ENCODE data around the gene ARHGEF40. TPM values are rescaled to one million over a fixed set of nuclear protein-coding genes. Genes with fewer than 3 reads are reported as not detected.

Gene ARHGEF40
- total RNA-seq, 4 donors from 2014 or later, result 72.5 to 128 (median 80.9) TPM

- H3K36me3 ChIP-seq, result peaks cover 0 to 8% (median 0%) of the 10 kb centered on the region in 3 donors
- no peaks in the 10 kb centered on the region for H3K27me3 ChIP-seq
- peak overlapping the region; percentile 86 to 99 (median 93) for H3K27ac ChIP-seq
- DNase-seq (ENCODE audit: low spot score in 2 of 2), result no peak
- TF ChIP-seq CTCF (IDR thresholded peaks at IDR 0.05) (no peak), POLR2A (IDR thresholded peaks at IDR 0.05) (no peak), EP300 (IDR thresholded peaks at IDR 0.05) (no peak)
- peak overlapping the region; percentile 37 to 83 (median 52) for H3K4me3 ChIP-seq
- H3K9me3 ChIP-seq, result no peaks in the 10 kb centered on the region
- peaks cover 0 to 67% (median 17%) of the 10 kb centered on the region in 4 donors for H3K4me1 ChIP-seq
- WGBS, 2 donors, result 1 to 6% methylated on average over 13 to 16 of the region's 19 CpGs
These were observed 27.6 kb downstream of the ARHGEF40 start for GRCh38 chr14:21097636-21098075.

- Histone ChIP-seq H3K9me3 (no peaks in the 10 kb centered on the region), H3K4me1 (peaks cover 0 to 67% (median 21%) of the 10 kb centered on the region in 4 donors), H3K4me3 (peak within 1 kb of the TSS; percentile 37 to 83 (median 62)), H3K36me3 (peaks cover 0 to 2% (median 0%) of the 10 kb centered on the region in 3 donors), H3K27me3 (no peaks in the 10 kb centered on the region), H3K27ac (peak within 1 kb of the TSS; percentile 90 to 99 (median 96))
- TF ChIP-seq POLR2A (IDR thresholded peaks at IDR 0.05) (peak in 1 of 2 donors; percentile 16), EP300 (IDR thresholded peaks at IDR 0.05) (peak in 1 of 2 donors; percentile 50), CTCF (IDR thresholded peaks at IDR 0.05) (peak in 4 of 5 experiments; percentile 9 to 23 (median 18))
- WGBS, 2 donors, result 1 to 3% methylated on average over 13 to 36 of the region's 90 CpGs
- DNase-seq (ENCODE audit: low spot score in 2 of 2), result peak in 1 of 2 donors; percentile 47
These were observed 28.2 kb downstream of the ARHGEF40 start, which contains the start of gene ZNF219 for GRCh38 chr14:21098076-21098891. TSS of gene ZNF219 (minus strand) at chr14:21098655. CDS start at chr14:21093591, 5,064 bp downstream.

- no peaks in the 10 kb centered on the region for H3K27me3 ChIP-seq
- peak overlapping the region; percentile 34 to 83 (median 62) for H3K4me3 ChIP-seq
- peak overlapping the region; percentile 87 to 97 (median 92) for H3K27ac ChIP-seq
- no peak for DNase-seq (ENCODE audit: low spot score in 2 of 2)
- H3K4me1 ChIP-seq, result peaks cover 0 to 62% (median 21%) of the 10 kb centered on the region in 4 donors
- no peaks in the 10 kb centered on the region for H3K36me3 ChIP-seq
- no peaks in the 10 kb centered on the region for H3K9me3 ChIP-seq
- WGBS, 2 donors, result 6 to 11% methylated on average over 16 of the region's 16 CpGs
- TF ChIP-seq EP300 (IDR thresholded peaks at IDR 0.05), result no peak
- no peak for TF ChIP-seq CTCF (IDR thresholded peaks at IDR 0.05)
- TF ChIP-seq POLR2A (IDR thresholded peaks at IDR 0.05), result no peak
These were observed 28.9 kb downstream of the ARHGEF40 start for GRCh38 chr14:21098892-21099595.

GRCh38 chr14:21099596-21099985 lies 29.5 kb downstream of the ARHGEF40 start:
- no peaks in the 10 kb centered on the region for H3K36me3 ChIP-seq
- peaks cover 0 to 59% (median 22%) of the 10 kb centered on the region in 4 donors for H3K4me1 ChIP-seq
- TF ChIP-seq EP300 (IDR thresholded peaks at IDR 0.05) (no peak), POLR2A (IDR thresholded peaks at IDR 0.05) (no peak), CTCF (IDR thresholded peaks at IDR 0.05) (no peak)
- H3K9me3 ChIP-seq, result no peaks in the 10 kb centered on the region
- no peak for DNase-seq (ENCODE audit: low spot score in 2 of 2)
- no peaks in the 10 kb centered on the region for H3K27me3 ChIP-seq
- no peak overlapping the region for H3K4me3 ChIP-seq
- H3K27ac ChIP-seq, result peak overlapping the region; percentile 87 to 97 (median 92)
- WGBS, 2 donors, result 52 to 59% methylated on average over 5 of the region's 5 CpGs

All from tibial nerve (tissue), 4 donors.